PC-3 (cell line): Measurements from ENCODE around the gene GAB4. TPM values are rescaled to one million over a fixed set of nuclear protein-coding genes. Genes with fewer than 3 reads are reported as not detected.

ENCODE experiments used
- ATAC-seq: fragments of 200-7000 bp; cut with Tn5 transposase; 2 replicates; pipeline ENCODE4 v1.9.1; 2020; ENCODE audit warnings: mild to moderate bottlenecking, moderate library complexity
- Bru-seq: library from RNA; stranded (reverse); fragments of 400-500 nt; gene quantifications from one replicate; lab custom pipeline; 2021; lab: Mats Ljungman, UMichigan
- BruChase-seq, 2 experiments: library from RNA; stranded (reverse); fragments of 400-500 nt; gene quantifications; one replicate each; lab custom pipeline; 2021; lab: Mats Ljungman, UMichigan
- BruUV-seq: library from RNA; stranded (reverse); fragments of 400-500 nt; replicated peaks from 2 replicates; lab custom pipeline; 2021; lab: Mats Ljungman, UMichigan
- CTCF ChIA-PET: fragments of 300-600 bp; sonication (Branson Sonifier 250); formaldehyde crosslinking; loops from one replicate; lab custom pipeline; 2022; ENCODE audit warnings: antibody characterized with exemption; lab: Charles Lee
- POLR2A ChIA-PET: fragments of 300-600 bp; sonication (Branson Sonifier 250); formaldehyde crosslinking; loops from one replicate; lab custom pipeline; 2022; ENCODE audit warnings: antibody characterized with exemption; ENCODE audit not compliant: unreplicated experiment; lab: Charles Lee
- DNase-seq: peaks from one replicate; pipeline ENCODE4 v3.0.0-alpha.2; 2015
- H2AFZ ChIP-seq: fragments of 300-600 bp; sonication (generic); 2 replicates; pipeline ENCODE4 v1.6.0; 2016; ENCODE audit warnings: antibody characterized with exemption, low read length
- H3F3A ChIP-seq: fragments of 300-600 bp; sonication (generic); one replicate; pipeline ENCODE4 v1.6.0; 2017; ENCODE audit warnings: antibody characterized with exemption, low read length, control low read depth, mild to moderate bottlenecking; ENCODE audit not compliant: unreplicated experiment
- H3K27ac ChIP-seq: fragments of 300-600 bp; sonication (generic); 2 replicates; pipeline ENCODE4 v1.5.1; 2016; ENCODE audit warnings: mild to moderate bottlenecking, low read length
- H3K27me3 ChIP-seq: fragments of 300-600 bp; sonication (generic); 2 replicates; pipeline ENCODE4 v1.6.1; 2016; ENCODE audit warnings: low read length, mixed read lengths
- H3K36me3 ChIP-seq: fragments of 300-600 bp; sonication (generic); 2 replicates; pipeline ENCODE4 v1.6.1; 2016; ENCODE audit warnings: low read depth, mixed run types, low read length, mixed read lengths
- H3K4me1 ChIP-seq: fragments of 300-600 bp; sonication (generic); 2 replicates; pipeline ENCODE4 v1.5.1; 2016; ENCODE audit warnings: low read length; ENCODE audit not compliant: insufficient read depth
- H3K4me2 ChIP-seq: fragments of 300-600 bp; sonication (generic); 2 replicates; pipeline ENCODE4 v1.6.0; 2016; ENCODE audit warnings: low read length
- H3K4me3 ChIP-seq: fragments of 300-600 bp; sonication (generic); 2 replicates; pipeline ENCODE4 v1.5.1; 2016; ENCODE audit warnings: mild to moderate bottlenecking, low read length, mixed read lengths
- H3K79me2 ChIP-seq: fragments of 300-600 bp; sonication (generic); 2 replicates; pipeline ENCODE4 v1.6.1; 2017; ENCODE audit warnings: low read length, mixed read lengths
- H3K9ac ChIP-seq: fragments of 300-600 bp; sonication (generic); 2 replicates; pipeline ENCODE4 v1.6.0; 2016; ENCODE audit warnings: mild to moderate bottlenecking, low read length
- H3K9me2 ChIP-seq: fragments of 300-600 bp; sonication (generic); replicated peaks from 2 replicates; pipeline ENCODE4 v1.6.1; 2016; ENCODE audit warnings: mixed run types, low read length, mixed read lengths
- H3K9me3 ChIP-seq: fragments of 300-600 bp; sonication (generic); 2 replicates; pipeline ENCODE4 v1.6.1; 2016; ENCODE audit warnings: low read length, mixed read lengths
- H4K20me1 ChIP-seq: fragments of 300-600 bp; sonication (generic); 2 replicates; pipeline ENCODE4 v1.6.1; 2016; ENCODE audit warnings: low read length, mixed read lengths
- CTCF ChIP-seq: fragments of 300-600 bp; sonication (generic); conservative IDR thresholded peaks from 2 replicates; pipeline ENCODE4 v1.5.1; 2017; ENCODE audit warnings: antibody characterized with exemption, low read depth, mild to moderate bottlenecking, low read length
- EZH2 ChIP-seq: fragments of 300-600 bp; sonication (generic); IDR thresholded peaks from one replicate; pipeline ENCODE4 v1.6.1; 2017; ENCODE audit warnings: antibody characterized with exemption, mild to moderate bottlenecking, low read length; ENCODE audit not compliant: unreplicated experiment
- EZH2phosphoT487 ChIP-seq: fragments of 300-600 bp; sonication (generic); IDR thresholded peaks from 2 replicates; pipeline ENCODE4 v1.6.1; 2018; ENCODE audit warnings: mild to moderate bottlenecking, antibody characterized with exemption, low read length, borderline replicate concordance
- intact Hi-C: fragments of 100-400 bp; cut with micrococcal nuclease; formaldehyde crosslinking; loops from 2 replicates; pipeline ENCODE4 v1.9.0; 2023
- long read RNA-seq: library from polyadenylated mRNA; unstranded; transcript quantifications from one replicate; pipeline ENCODE4 v2.0.0, GENCODE V29; 2021; ENCODE audit not compliant: unreplicated experiment
- total RNA-seq: library from RNA; depleted of rRNA; stranded (reverse); fragments of >200 nt; gene quantifications from 2 replicates; pipeline ENCODE4 v1.2.3, GENCODE V29; 2014; rRNA removed

The GAB4 gene
- total RNA-seq (not detected in 2 replicates), Bru-seq, nascent RNA (percentile 2 among the genes with signal in this experiment), BruChase-seq, experiment 1, labeled RNA remaining after a 6-hour chase (not detected), BruChase-seq, experiment 2, labeled RNA remaining after a 2-hour chase (percentile 2 among the genes with signal in this experiment)
- long read RNA-seq, result 0 reads

- Histone ChIP-seq H3K9me3 (no peaks in the 10 kb centered on the region), H3K9ac (no peak within 1 kb of the TSS), H3K27ac (no peak within 1 kb of the TSS), H3F3A (no peaks in the 10 kb centered on the region), H3K27me3 (no peaks in the 10 kb centered on the region), H3K9me2 (no peaks in the 10 kb centered on the region), H4K20me1 (no peaks in the 10 kb centered on the region), H3K4me1 (no peaks in the 10 kb centered on the region), H2AFZ (no peak within 1 kb of the TSS), H3K79me2 (no peaks in the 10 kb centered on the region), H3K36me3 (no peaks in the 10 kb centered on the region), H3K4me2 (no peak within 1 kb of the TSS), H3K4me3 (no peak within 1 kb of the TSS)
- no peak for TF ChIP-seq EZH2
- no peak for TF ChIP-seq CTCF
- TF ChIP-seq EZH2phosphoT487, result no peak
- intact Hi-C loops, result no loop called here
- ATAC-seq (no peak), DNase-seq (no peak)
- no TSS peak for BruUV-seq
- ChIA-PET POLR2A (no interaction called here), CTCF (no interaction called here)
These were observed at the start of gene GAB4 for GRCh38 chr22:17007852-17008731. Gene GAB4, minus strand, starts transcription at chr22:17008222. Its CDS starts 108 bp downstream, at chr22:17008114.

- ATAC-seq, result no peak
- no peak overlapping the region for H3K4me3 ChIP-seq
- no peaks in the 10 kb centered on the region for H3F3A ChIP-seq
- no peaks in the 10 kb centered on the region for H3K79me2 ChIP-seq
- no peaks in the 10 kb centered on the region for H3K4me1 ChIP-seq
- ChIA-PET POLR2A (no interaction called here), CTCF (no interaction called here)
- no peak for DNase-seq
- no peak for TF ChIP-seq EZH2phosphoT487
- no peak for TF ChIP-seq CTCF
- TF ChIP-seq EZH2, result no peak
- H3K9ac ChIP-seq, result no peak overlapping the region
- intact Hi-C loops, result no loop called here
- H4K20me1 ChIP-seq, result no peaks in the 10 kb centered on the region
- H3K36me3 ChIP-seq, result no peaks in the 10 kb centered on the region
- no peaks in the 10 kb centered on the region for H3K9me3 ChIP-seq
- no TSS peak for BruUV-seq
- no peak overlapping the region for H3K27ac ChIP-seq
- H3K9me2 ChIP-seq, result no peaks in the 10 kb centered on the region
- peaks cover 8% of the 10 kb centered on the region; the same call in 1 of the 2 replicates for H3K27me3 ChIP-seq
- no peak overlapping the region for H3K4me2 ChIP-seq
- no peak overlapping the region for H2AFZ ChIP-seq
These were observed 48.8 kb upstream of the GAB4 start for GRCh38 chr22:17056807-17057206.
